OCI-LY7 (cell line): ENCODE measurements around the gene TCP10L. TPM values are rescaled to one million over a fixed set of nuclear protein-coding genes. Genes with fewer than 3 reads are reported as not detected.

Experiments
- BruUV-seq: library from RNA; stranded (reverse); fragments of 400-500 nt; replicated peaks from 2 replicates; lab custom pipeline; 2021; lab: Mats Ljungman, UMichigan
- CTCF ChIA-PET: fragments of 300-600 bp; sonication (Branson Sonifier 250); formaldehyde crosslinking; loops from one replicate; lab custom pipeline; 2022; ENCODE audit warnings: antibody characterized with exemption; ENCODE audit not compliant: unreplicated experiment; lab: Charles Lee
- POLR2A ChIA-PET: fragments of 300-600 bp; sonication (Branson Sonifier 250); formaldehyde crosslinking; loops from one replicate; lab custom pipeline; 2022; ENCODE audit warnings: antibody characterized with exemption; lab: Charles Lee
- DNase-seq: peaks from one replicate; pipeline ENCODE4 v3.0.0-alpha.2; 2015; ENCODE audit warnings: low spot score
- H2AFZ ChIP-seq: fragments of 200-600 bp; sonication (generic), shearing (Covaris generic); 2 replicates; pipeline ENCODE4 v1.6.1; 2014; ENCODE audit warnings: mild to moderate bottlenecking, antibody characterized with exemption, low read length, moderate library complexity
- H3K27ac ChIP-seq: fragments of 200-600 bp; sonication (generic); 2 replicates; pipeline ENCODE4 v1.5.1; 2014; ENCODE audit warnings: mixed run types, low read depth, mild to moderate bottlenecking, moderate library complexity, low read length, inconsistent platforms; ENCODE audit not compliant: poor library complexity, severe bottlenecking
- H3K36me3 ChIP-seq: fragments of 200-600 bp; sonication (generic); 2 replicates; pipeline ENCODE4 v1.6.1; 2014; ENCODE audit warnings: mild to moderate bottlenecking, antibody characterized with exemption, low read length, moderate library complexity, mixed read lengths; ENCODE audit not compliant: insufficient read depth
- H3K4me1 ChIP-seq: fragments of 200-600 bp; sonication (generic); 2 replicates; pipeline ENCODE4 v1.5.1; 2014; ENCODE audit warnings: mild to moderate bottlenecking, low read length; ENCODE audit not compliant: insufficient read depth, poor library complexity, severe bottlenecking
- H3K4me2 ChIP-seq: fragments of 200-600 bp; sonication (generic); 2 replicates; pipeline ENCODE4 v1.6.1; 2014; ENCODE audit warnings: mild to moderate bottlenecking, low read length
- H3K4me3 ChIP-seq: fragments of 200-600 bp; sonication (generic); 2 replicates; pipeline ENCODE4 v1.5.1; 2014; ENCODE audit warnings: mild to moderate bottlenecking, low read depth, low read length; ENCODE audit not compliant: poor library complexity, severe bottlenecking
- H3K79me2 ChIP-seq: fragments of 200-600 bp; sonication (generic); 2 replicates; pipeline ENCODE4 v1.6.1; 2016; ENCODE audit warnings: low read depth, mild to moderate bottlenecking, low read length, moderate library complexity, mixed read lengths; ENCODE audit not compliant: insufficient read depth
- H3K9me2 ChIP-seq: fragments of 200-600 bp; sonication (generic); 2 replicates; pipeline ENCODE4 v1.6.1; 2016; ENCODE audit warnings: mild to moderate bottlenecking, low read length, mixed read lengths; ENCODE audit not compliant: insufficient read depth
- H3K9me3 ChIP-seq: fragments of 200-600 bp; sonication (generic); 2 replicates; pipeline ENCODE4 v1.6.1; 2014; ENCODE audit warnings: mild to moderate bottlenecking, mixed run types, low read length, mixed read lengths
- H4K20me1 ChIP-seq: fragments of 200-600 bp; sonication (generic); 2 replicates; pipeline ENCODE4 v1.6.1; 2014; ENCODE audit warnings: mild to moderate bottlenecking, antibody characterized with exemption, low read length, moderate library complexity, mixed read lengths; ENCODE audit not compliant: insufficient read depth
- EZH2phosphoT487 ChIP-seq: fragments of 200-600 bp; sonication (generic); IDR thresholded peaks from 2 replicates; pipeline ENCODE4 v1.6.1; 2018; ENCODE audit warnings: low read depth, borderline replicate concordance, mild to moderate bottlenecking, mixed run types, antibody characterized with exemption, low read length, moderate library complexity, mixed read lengths
- intact Hi-C: fragments of 100-400 bp; cut with micrococcal nuclease; formaldehyde crosslinking; loops from one replicate; pipeline ENCODE4 v1.10.0; 2022; ENCODE audit not compliant: unreplicated experiment
- total RNA-seq, 2 experiments: library from RNA; depleted of rRNA in 1 of 2; stranded (reverse); fragments of >200 nt in 1 of 2; shearing (Covaris generic) in 1 of 2; gene quantifications; 2 replicates each; pipeline ENCODE4 v1.2.3, GENCODE V29; 2014 to 2022
- TF ChIP-seq, protein P1 (sequence below): fragments of 200-600 bp; sonication (generic); conservative IDR thresholded peaks from 2 replicates; pipeline ENCODE4 v1.5.1; 2014; ENCODE audit warnings: mild to moderate bottlenecking, antibody characterized with exemption, low read length, moderate library complexity, mixed read lengths

Gene TCP10L
- total RNA-seq, 2 experiments from 2014 or later = 0.63 to 3.9 TPM

GRCh38 chr21:32560896-32561295 is 24.4 kb downstream of the TCP10L start:
- Histone ChIP-seq H3K4me1 (no peaks in the 10 kb centered on the region), H3K9me3 (no peaks in the 10 kb centered on the region), H3K36me3 (no peaks in the 10 kb centered on the region), H3K4me3 (no peak overlapping the region), H3K27ac (no peak overlapping the region), H3K4me2 (no peak overlapping the region), H3K79me2 (no peaks in the 10 kb centered on the region), H3K9me2 (no peaks in the 10 kb centered on the region), H2AFZ (no peak overlapping the region), H4K20me1 (no peaks in the 10 kb centered on the region)
- POLR2A ChIA-PET = interaction anchor here (0.9 kb wide), 2 partner anchors 10 to 19 kb away, joined by 3 to 4 read pairs; no protein-coding TSS in a partner anchor
- intact Hi-C loops = no loop called here
- no peak for TF ChIP-seq EZH2phosphoT487
- TF ChIP-seq, protein P1, sequence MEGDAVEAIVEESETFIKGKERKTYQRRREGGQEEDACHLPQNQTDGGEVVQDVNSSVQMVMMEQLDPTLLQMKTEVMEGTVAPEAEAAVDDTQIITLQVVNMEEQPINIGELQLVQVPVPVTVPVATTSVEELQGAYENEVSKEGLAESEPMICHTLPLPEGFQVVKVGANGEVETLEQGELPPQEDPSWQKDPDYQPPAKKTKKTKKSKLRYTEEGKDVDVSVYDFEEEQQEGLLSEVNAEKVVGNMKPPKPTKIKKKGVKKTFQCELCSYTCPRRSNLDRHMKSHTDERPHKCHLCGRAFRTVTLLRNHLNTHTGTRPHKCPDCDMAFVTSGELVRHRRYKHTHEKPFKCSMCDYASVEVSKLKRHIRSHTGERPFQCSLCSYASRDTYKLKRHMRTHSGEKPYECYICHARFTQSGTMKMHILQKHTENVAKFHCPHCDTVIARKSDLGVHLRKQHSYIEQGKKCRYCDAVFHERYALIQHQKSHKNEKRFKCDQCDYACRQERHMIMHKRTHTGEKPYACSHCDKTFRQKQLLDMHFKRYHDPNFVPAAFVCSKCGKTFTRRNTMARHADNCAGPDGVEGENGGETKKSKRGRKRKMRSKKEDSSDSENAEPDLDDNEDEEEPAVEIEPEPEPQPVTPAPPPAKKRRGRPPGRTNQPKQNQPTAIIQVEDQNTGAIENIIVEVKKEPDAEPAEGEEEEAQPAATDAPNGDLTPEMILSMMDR = no peak
- no TSS peak for BruUV-seq
- CTCF ChIA-PET = no interaction called here
- DNase-seq = no peak

- no peak overlapping the region for H2AFZ ChIP-seq
- no peaks in the 10 kb centered on the region for H3K4me1 ChIP-seq
- intact Hi-C loops = no loop called here
- no peak overlapping the region for H3K4me3 ChIP-seq
- no peaks in the 10 kb centered on the region for H3K9me2 ChIP-seq
- no peak for DNase-seq
- CTCF ChIA-PET = no interaction called here
- TF ChIP-seq, protein P1 = no peak
- no peak for TF ChIP-seq EZH2phosphoT487
- BruUV-seq = no TSS peak
- no peaks in the 10 kb centered on the region for H3K9me3 ChIP-seq
- H3K79me2 ChIP-seq = no peaks in the 10 kb centered on the region
- no peak overlapping the region for H3K4me2 ChIP-seq
- POLR2A ChIA-PET = no interaction called here
- no peaks in the 10 kb centered on the region for H3K36me3 ChIP-seq
- no peak overlapping the region for H3K27ac ChIP-seq
- no peaks in the 10 kb centered on the region for H4K20me1 ChIP-seq
Observed at GRCh38 chr21:32559006-32559610, 26.2 kb downstream of the TCP10L start.

GRCh38 chr21:32558106-32558505 is 27.2 kb downstream of the TCP10L start:
- H4K20me1 ChIP-seq = no peaks in the 10 kb centered on the region
- H2AFZ ChIP-seq = no peak overlapping the region
- intact Hi-C loops = no loop called here
- no peaks in the 10 kb centered on the region for H3K4me1 ChIP-seq
- TF ChIP-seq EZH2phosphoT487 = no peak
- TF ChIP-seq, protein P1 = no peak
- H3K36me3 ChIP-seq = no peaks in the 10 kb centered on the region
- H3K79me2 ChIP-seq = no peaks in the 10 kb centered on the region
- no peaks in the 10 kb centered on the region for H3K9me3 ChIP-seq
- no TSS peak for BruUV-seq
- no peaks in the 10 kb centered on the region for H3K9me2 ChIP-seq
- CTCF ChIA-PET = no interaction called here
- POLR2A ChIA-PET = no interaction called here
- no peak overlapping the region for H3K4me3 ChIP-seq
- DNase-seq = no peak
- no peak overlapping the region for H3K27ac ChIP-seq
- H3K4me2 ChIP-seq = no peak overlapping the region
